ENCODE results near the gene TTC23. TPM values are rescaled to one million over a fixed set of nuclear protein-coding genes. Genes with fewer than 3 reads are reported as not detected.

The TTC23 gene
- polyA plus RNA-seq, 10 donors, result 14.4 to 24.3 (median 18.4) TPM

- no peak for DNase-seq
These were observed 84.2 kb downstream of the TTC23 start for GRCh38 chr15:99165020-99165790.

GRCh38 chr15:99164119-99164518 lies 85.3 kb downstream of the TTC23 start:
- DNase-seq, result no peak

- no peak for DNase-seq
These were observed 85.9 kb downstream of the TTC23 start for GRCh38 chr15:99163271-99164062.

- DNase-seq, result no peak
These were observed 90.6 kb downstream of the TTC23 start for GRCh38 chr15:99158626-99159412.

GRCh38 chr15:99157456-99157855 lies 91.9 kb downstream of the TTC23 start:
- DNase-seq, result no peak

GRCh38 chr15:99155961-99156443 lies 93.4 kb downstream of the TTC23 start:
- no peak for DNase-seq

GRCh38 chr15:99154271-99154670 lies 95.1 kb downstream of the TTC23 start:
- no peak for DNase-seq

GRCh38 chr15:99153026-99153535 lies 96.3 kb downstream of the TTC23 start:
- DNase-seq, result no peak

GRCh38 chr15:99151156-99151555 lies 98.2 kb downstream of the TTC23 start:
- DNase-seq, result no peak

GRCh38 chr15:99149366-99149765 lies 100.0 kb downstream of the TTC23 start:
- DNase-seq, result no peak

GRCh38 chr15:99148851-99149276 lies 100.5 kb downstream of the TTC23 start:
- peak in 1 of 3 donors; percentile 24 for DNase-seq

- DNase-seq, result no peak
These were observed 102.7 kb downstream of the TTC23 start for GRCh38 chr15:99146661-99147060.

GRCh38 chr15:99145778-99146177 lies 103.6 kb downstream of the TTC23 start:
- DNase-seq, result no peak

GRCh38 chr15:99145005-99145404 lies 104.4 kb downstream of the TTC23 start:
- no peak for DNase-seq

- no peak for DNase-seq
These were observed 105.4 kb downstream of the TTC23 start for GRCh38 chr15:99143655-99144610.

- DNase-seq, result no peak
These were observed 106.1 kb downstream of the TTC23 start for GRCh38 chr15:99143242-99143641.

- DNase-seq, result no peak
These were observed 106.8 kb downstream of the TTC23 start for GRCh38 chr15:99142562-99142961.

GRCh38 chr15:99141943-99142342 lies 107.4 kb downstream of the TTC23 start:
- DNase-seq, result no peak

- no peak for DNase-seq
These were observed 108.8 kb downstream of the TTC23 start for GRCh38 chr15:99140590-99140989.

- DNase-seq, result no peak
These were observed 110.1 kb downstream of the TTC23 start for GRCh38 chr15:99139276-99139675.

All from muscle of back (tissue), 11 donors.